Smooth muscle cell (in vitro differentiated cells): ENCODE data around the gene TMOD3. TPM values are rescaled to one million over a fixed set of nuclear protein-coding genes. Genes with fewer than 3 reads are reported as not detected.

ENCODE experiments used
- DNase-seq: peaks from one replicate; lab custom pipeline; 2025; ENCODE audit not compliant: unreplicated experiment; lab: John Stamatoyannopoulos, UW
- H2AFZ ChIP-seq: fragments of 200-600 bp; sonication (generic); 2 replicates; pipeline ENCODE4 v1.6.0; 2016; ENCODE audit warnings: antibody characterized with exemption, low read depth, mild to moderate bottlenecking
- H3F3A ChIP-seq: fragments of 200-600 bp; sonication (generic); 2 replicates; pipeline ENCODE4 v1.6.0; 2017; ENCODE audit warnings: antibody characterized with exemption, low read depth
- H3K27ac ChIP-seq: fragments of 200-600 bp; sonication (generic); 2 replicates; pipeline ENCODE4 v1.5.1; 2016; ENCODE audit warnings: low read depth, mild to moderate bottlenecking
- H3K27me3 ChIP-seq: fragments of 200-600 bp; sonication (generic); 2 replicates; pipeline ENCODE4 v1.6.1; 2016; ENCODE audit warnings: low read depth, mild to moderate bottlenecking
- H3K36me3 ChIP-seq: fragments of 200-600 bp; sonication (generic); 2 replicates; pipeline ENCODE4 v1.5.1; 2016; ENCODE audit warnings: low read depth
- H3K4me1 ChIP-seq: fragments of 200-600 bp; sonication (generic); 2 replicates; pipeline ENCODE4 v1.5.1; 2016; ENCODE audit warnings: low read depth
- H3K4me2 ChIP-seq: fragments of 200-600 bp; sonication (generic); 2 replicates; pipeline ENCODE4 v1.6.0; 2016; ENCODE audit warnings: mild to moderate bottlenecking
- H3K4me3 ChIP-seq: fragments of 200-600 bp; sonication (generic); 2 replicates; pipeline ENCODE4 v1.5.1; 2016; ENCODE audit warnings: mild to moderate bottlenecking
- H3K79me2 ChIP-seq: fragments of 200-600 bp; sonication (generic); 2 replicates; pipeline ENCODE4 v1.6.0; 2016; ENCODE audit warnings: low read depth, mild to moderate bottlenecking
- H3K9ac ChIP-seq: fragments of 200-600 bp; sonication (generic); 2 replicates; pipeline ENCODE4 v1.6.0; 2016; ENCODE audit warnings: low read depth
- H3K9me3 ChIP-seq: fragments of 200-600 bp; sonication (generic); replicated peaks from 2 replicates; pipeline ENCODE4 v1.5.1; 2016; ENCODE audit warnings: low read depth
- H4K20me1 ChIP-seq: fragments of 200-600 bp; sonication (generic); 2 replicates; pipeline ENCODE4 v1.6.0; 2016; ENCODE audit warnings: low read depth
- CTCF ChIP-seq: fragments of 200-600 bp; sonication (generic); IDR thresholded peaks from 2 replicates; pipeline ENCODE4 v1.5.1; 2017; ENCODE audit warnings: borderline replicate concordance, mild to moderate bottlenecking, antibody characterized with exemption; ENCODE audit not compliant: insufficient read depth, poor library complexity, severe bottlenecking
- WGBS: methylation state at CpG from one replicate; pipeline ENCODE4 v1.1.7; 2016; ENCODE audit warnings: low lambda C conversion rate; 5-methylcytosine and 5-hydroxymethylcytosine counted together
- polyA plus RNA-seq: library from polyadenylated mRNA; unstranded; fragments of >200 nt; fragmentation: Nextera tagmentation; extraction: Ambion mirVana; gene quantifications from 2 replicates; pipeline ENCODE4 v1.2.1, GENCODE V29; 2016
- total RNA-seq: library from RNA; depleted of rRNA; stranded (reverse); fragments of >200 nt; gene quantifications from 2 replicates; pipeline ENCODE4 v1.2.3, GENCODE V29; 2014

TMOD3 gene
- total and polyA plus RNA-seq, 2 experiments from 2014 or later = 18.6 to 35.7 TPM

DNA sequence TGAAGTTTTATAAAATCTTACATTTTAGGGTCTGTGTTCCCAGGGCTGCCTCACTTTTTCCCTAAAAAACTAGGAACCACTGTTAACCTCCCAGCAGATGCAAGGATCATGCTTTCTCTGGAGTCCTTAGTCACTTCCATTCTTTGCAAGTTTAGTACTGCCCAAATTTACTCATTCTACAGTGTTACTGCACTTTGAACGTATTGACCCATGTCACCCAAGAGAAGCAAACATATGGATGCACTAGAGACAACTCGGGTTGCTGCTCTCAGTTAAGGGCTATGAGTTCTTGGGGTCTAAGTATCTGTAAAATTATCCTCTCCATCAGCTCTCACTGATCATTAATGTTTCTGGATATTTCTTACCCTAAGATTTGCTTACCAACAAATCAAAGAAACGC is 83.1 kb downstream of the TMOD3 start:
- no peaks in the 10 kb centered on the region for H3F3A ChIP-seq
- no peak overlapping the region for H3K4me2 ChIP-seq
- no peak overlapping the region for H3K27ac ChIP-seq
- peaks cover 4% of the 10 kb centered on the region for H3K79me2 ChIP-seq
- H3K36me3 ChIP-seq = peaks cover 7% of the 10 kb centered on the region
- H2AFZ ChIP-seq = no peak overlapping the region
- no peak for DNase-seq
- no peak overlapping the region for H3K9ac ChIP-seq
- no peak for TF ChIP-seq CTCF
- peaks cover 5% of the 10 kb centered on the region for H3K4me1 ChIP-seq
- H3K4me3 ChIP-seq = no peak overlapping the region
- H3K27me3 ChIP-seq = no peaks in the 10 kb centered on the region
- WGBS = 96% methylated on average over 3 of the region's 3 CpGs
- H4K20me1 ChIP-seq = peaks cover 9% of the 10 kb centered on the region
- no peaks in the 10 kb centered on the region for H3K9me3 ChIP-seq

- no peaks in the 10 kb centered on the region for H4K20me1 ChIP-seq
- no peaks in the 10 kb centered on the region for H3K27me3 ChIP-seq
- no peak for DNase-seq
- no peak overlapping the region for H3K4me2 ChIP-seq
- no peak for TF ChIP-seq CTCF
- H3K79me2 ChIP-seq = no peaks in the 10 kb centered on the region
- H3K9me3 ChIP-seq = no peaks in the 10 kb centered on the region
- H3K36me3 ChIP-seq = no peaks in the 10 kb centered on the region
- no peak overlapping the region for H3K9ac ChIP-seq
- 79% methylated on average over 2 of the region's 2 CpGs for WGBS
- H3K27ac ChIP-seq = no peak overlapping the region
- no peaks in the 10 kb centered on the region for H3K4me1 ChIP-seq
- H3K4me3 ChIP-seq = no peak overlapping the region
- H2AFZ ChIP-seq = no peak overlapping the region
- H3F3A ChIP-seq = no peaks in the 10 kb centered on the region
Measured at GRCh38 chr15:51917493-51917892, 88.0 kb downstream of the TMOD3 start.

- no peaks in the 10 kb centered on the region for H3K27me3 ChIP-seq
- no peak for TF ChIP-seq CTCF
- no peak for DNase-seq
- H2AFZ ChIP-seq = no peak overlapping the region
- H3K36me3 ChIP-seq = no peaks in the 10 kb centered on the region
- H3K27ac ChIP-seq = no peak overlapping the region
- no peak overlapping the region for H3K4me2 ChIP-seq
- 91% methylated on average over 11 of the region's 11 CpGs for WGBS
- H3F3A ChIP-seq = no peaks in the 10 kb centered on the region
- no peaks in the 10 kb centered on the region for H3K4me1 ChIP-seq
- no peaks in the 10 kb centered on the region for H4K20me1 ChIP-seq
- no peaks in the 10 kb centered on the region for H3K9me3 ChIP-seq
- H3K4me3 ChIP-seq = no peak overlapping the region
- no peaks in the 10 kb centered on the region for H3K79me2 ChIP-seq
- no peak overlapping the region for H3K9ac ChIP-seq
Measured at GRCh38 chr15:51924156-51925068, 95.0 kb downstream of the TMOD3 start.
